Endothelial cell of umbilical vein (primary cell): ENCODE measurements around the gene FEZF2.

Experiments
- EZH2 ChIP-seq: IDR thresholded peaks from 2 replicates; pipeline ENCODE4 v1.6.1; 2012; ENCODE audit warnings: borderline replicate concordance, low read depth, mild to moderate bottlenecking, moderate library complexity, low read length, inconsistent platforms; ENCODE audit not compliant: severe bottlenecking
- FOS ChIP-seq: IDR thresholded peaks from 2 replicates; pipeline ENCODE4 v1.6.1; 2011; ENCODE audit warnings: mild to moderate bottlenecking, low read length, moderate library complexity, borderline replicate concordance; ENCODE audit not compliant: insufficient read depth
- GATA2 ChIP-seq: IDR thresholded peaks from 2 replicates; pipeline ENCODE4 v1.7.0; 2011; ENCODE audit warnings: low read depth, mild to moderate bottlenecking, moderate library complexity, mixed read lengths, low read length; ENCODE audit not compliant: insufficient read length, insufficient read depth
- MYC ChIP-seq: IDR thresholded peaks from one replicate; pipeline ENCODE4 v1.6.1; 2011; ENCODE audit warnings: mild to moderate bottlenecking, low read depth, low read length
- POLR2A ChIP-seq: IDR thresholded peaks from 2 replicates; pipeline ENCODE4 v1.6.1; 2012; ENCODE audit warnings: low read depth, mild to moderate bottlenecking, control low read depth, low read length
- POLR2AphosphoS5 ChIP-seq: IDR thresholded peaks from 2 replicates; pipeline ENCODE4 v1.6.1; 2012; ENCODE audit warnings: low read depth, mild to moderate bottlenecking, control low read depth, low read length, moderate library complexity; ENCODE audit not compliant: insufficient read depth
- TF ChIP-seq, protein P1 (sequence below), 2 donors: IDR thresholded peaks; 1 replicate in 1 of 2; 2 replicates in 1 of 2; pipeline ENCODE4 v1.5.1; 2011; ENCODE audit warnings: low read length in 2 of 2, mild to moderate bottlenecking in 2 of 2, moderate library complexity in 2 of 2, control low read depth in 1 of 2, inconsistent platforms in 1 of 2, low read depth in 1 of 2; ENCODE audit not compliant: insufficient read depth in 1 of 2; ENCODE audit errors: extremely low read depth in 1 of 2
- TF ChIP-seq, protein P2 (sequence below): IDR thresholded peaks from 2 replicates; pipeline ENCODE4 v1.6.1; 2011; ENCODE audit not compliant: insufficient read depth, insufficient read length

DNA sequence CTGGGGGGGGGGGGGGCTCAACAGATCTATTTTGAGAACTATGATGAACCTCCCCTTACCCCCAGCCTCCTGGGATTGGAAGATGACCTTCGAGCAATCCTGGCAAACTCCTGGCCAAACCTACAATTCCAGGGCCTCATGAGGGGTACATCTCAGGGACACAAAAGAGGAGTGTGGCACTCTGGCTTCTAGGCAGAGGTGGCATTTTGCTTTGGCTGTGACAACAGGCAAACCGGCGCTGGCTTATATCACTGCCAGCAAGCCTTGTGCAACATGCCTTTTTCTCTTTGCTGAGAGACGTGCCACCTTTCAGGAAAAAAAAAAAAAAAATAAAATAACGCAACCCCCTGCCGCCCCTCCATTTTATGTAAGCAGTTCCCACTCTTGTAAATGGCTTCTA lies 31.8 kb upstream of the FEZF2 start:
- TF ChIP-seq, protein P1, sequence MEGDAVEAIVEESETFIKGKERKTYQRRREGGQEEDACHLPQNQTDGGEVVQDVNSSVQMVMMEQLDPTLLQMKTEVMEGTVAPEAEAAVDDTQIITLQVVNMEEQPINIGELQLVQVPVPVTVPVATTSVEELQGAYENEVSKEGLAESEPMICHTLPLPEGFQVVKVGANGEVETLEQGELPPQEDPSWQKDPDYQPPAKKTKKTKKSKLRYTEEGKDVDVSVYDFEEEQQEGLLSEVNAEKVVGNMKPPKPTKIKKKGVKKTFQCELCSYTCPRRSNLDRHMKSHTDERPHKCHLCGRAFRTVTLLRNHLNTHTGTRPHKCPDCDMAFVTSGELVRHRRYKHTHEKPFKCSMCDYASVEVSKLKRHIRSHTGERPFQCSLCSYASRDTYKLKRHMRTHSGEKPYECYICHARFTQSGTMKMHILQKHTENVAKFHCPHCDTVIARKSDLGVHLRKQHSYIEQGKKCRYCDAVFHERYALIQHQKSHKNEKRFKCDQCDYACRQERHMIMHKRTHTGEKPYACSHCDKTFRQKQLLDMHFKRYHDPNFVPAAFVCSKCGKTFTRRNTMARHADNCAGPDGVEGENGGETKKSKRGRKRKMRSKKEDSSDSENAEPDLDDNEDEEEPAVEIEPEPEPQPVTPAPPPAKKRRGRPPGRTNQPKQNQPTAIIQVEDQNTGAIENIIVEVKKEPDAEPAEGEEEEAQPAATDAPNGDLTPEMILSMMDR (IDR thresholded peaks at IDR 0.05; ENCODE audit: extremely low read depth in 1 of 2, insufficient read depth in 1 of 2, low read depth in 1 of 2, low read length in 2 of 2): no peak
- TF ChIP-seq POLR2AphosphoS5 (no peak), POLR2A (no peak), EZH2 (no peak), FOS (no peak), GATA2 (no peak), MYC (no peak)
- TF ChIP-seq, protein P2, sequence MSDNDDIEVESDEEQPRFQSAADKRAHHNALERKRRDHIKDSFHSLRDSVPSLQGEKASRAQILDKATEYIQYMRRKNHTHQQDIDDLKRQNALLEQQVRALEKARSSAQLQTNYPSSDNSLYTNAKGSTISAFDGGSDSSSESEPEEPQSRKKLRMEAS: no peak
